Measurements from ENCODE around the gene NRIP1. TPM values are rescaled to one million over a fixed set of nuclear protein-coding genes. Genes with fewer than 3 reads are reported as not detected.

NRIP1 gene
- total RNA-seq, 1 experiment from 2014 or later, result 10.4 TPM

DNA sequence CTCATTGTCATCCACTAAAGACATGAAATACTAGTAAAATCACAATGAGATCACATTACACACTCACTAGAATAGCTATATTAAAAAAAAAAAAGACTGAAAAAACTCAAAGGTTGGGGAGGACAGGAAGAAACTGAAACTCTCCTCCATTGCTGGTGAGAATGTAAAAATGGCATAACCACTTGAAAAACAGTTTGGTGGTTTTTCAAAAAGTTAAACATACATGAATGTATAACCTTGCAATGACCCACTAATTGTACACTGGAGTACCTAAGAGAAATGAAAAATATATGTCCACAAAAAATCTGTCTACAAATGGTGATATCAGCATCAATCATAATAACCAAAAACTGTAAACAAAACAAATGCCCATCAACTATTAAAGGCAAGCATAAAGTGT, 44.0 kb downstream of the NRIP1 start:
- no peaks in the 10 kb centered on the region for H3K79me2 ChIP-seq (ENCODE audit: insufficient read depth, low read length)
- H2BK120ac ChIP-seq (ENCODE audit: low read depth, low read length, poor library complexity, severe bottlenecking), result no peak overlapping the region
- TF ChIP-seq, protein P1, sequence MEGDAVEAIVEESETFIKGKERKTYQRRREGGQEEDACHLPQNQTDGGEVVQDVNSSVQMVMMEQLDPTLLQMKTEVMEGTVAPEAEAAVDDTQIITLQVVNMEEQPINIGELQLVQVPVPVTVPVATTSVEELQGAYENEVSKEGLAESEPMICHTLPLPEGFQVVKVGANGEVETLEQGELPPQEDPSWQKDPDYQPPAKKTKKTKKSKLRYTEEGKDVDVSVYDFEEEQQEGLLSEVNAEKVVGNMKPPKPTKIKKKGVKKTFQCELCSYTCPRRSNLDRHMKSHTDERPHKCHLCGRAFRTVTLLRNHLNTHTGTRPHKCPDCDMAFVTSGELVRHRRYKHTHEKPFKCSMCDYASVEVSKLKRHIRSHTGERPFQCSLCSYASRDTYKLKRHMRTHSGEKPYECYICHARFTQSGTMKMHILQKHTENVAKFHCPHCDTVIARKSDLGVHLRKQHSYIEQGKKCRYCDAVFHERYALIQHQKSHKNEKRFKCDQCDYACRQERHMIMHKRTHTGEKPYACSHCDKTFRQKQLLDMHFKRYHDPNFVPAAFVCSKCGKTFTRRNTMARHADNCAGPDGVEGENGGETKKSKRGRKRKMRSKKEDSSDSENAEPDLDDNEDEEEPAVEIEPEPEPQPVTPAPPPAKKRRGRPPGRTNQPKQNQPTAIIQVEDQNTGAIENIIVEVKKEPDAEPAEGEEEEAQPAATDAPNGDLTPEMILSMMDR (conservative IDR thresholded peaks at IDR 0.05), result no peak
- no peak overlapping the region for H2BK5ac ChIP-seq (ENCODE audit: insufficient read length, low read length)
- no peak overlapping the region for H3K56ac ChIP-seq (ENCODE audit: insufficient read length, low read depth, low read length)
- no peak overlapping the region for H3K18ac ChIP-seq (ENCODE audit: insufficient read length, low read depth, low read length)
- H4K20me1 ChIP-seq (ENCODE audit: control insufficient read depth, insufficient read depth, insufficient read length), result no peaks in the 10 kb centered on the region
- H3K14ac ChIP-seq (ENCODE audit: insufficient read depth, low read length), result no peak overlapping the region
- H4K5ac ChIP-seq (ENCODE audit: insufficient read length, low read depth, low read length), result no peak overlapping the region
- H3K4me2 ChIP-seq (ENCODE audit: insufficient read depth, insufficient read length, low read length), result no peak overlapping the region
- Mint-ChIP-seq H3K4me3 (no peak overlapping the region), H3K36me3 (ENCODE audit: insufficient read depth in 1 of 3, low read depth in 3 of 3) (peaks cover 0 to 6% (median 2%) of the 10 kb centered on the region in 3 experiments; a peak in 3 of 7 replicates), H3K27ac (no peak overlapping the region), H3K9me3 (no peaks in the 10 kb centered on the region), H3K4me1 (no peaks in the 10 kb centered on the region), H3K27me3 (ENCODE audit: low read depth) (no peaks in the 10 kb centered on the region)
- H3K23ac ChIP-seq (ENCODE audit: insufficient read length, low read depth, low read length), result no peak overlapping the region
- H2BK20ac ChIP-seq (ENCODE audit: low read depth, low read length, poor library complexity, severe bottlenecking), result no peak overlapping the region
- H3K27me3 ChIP-seq (ENCODE audit: insufficient read depth, low read length), result no peaks in the 10 kb centered on the region
- no peaks in the 10 kb centered on the region for H3K23me2 ChIP-seq (ENCODE audit: insufficient read length, low read depth, low read length, poor library complexity, severe bottlenecking)
- H4K8ac ChIP-seq (replicated peaks; ENCODE audit: insufficient read length, low read depth, low read length), result no peak overlapping the region
- no peak for DNase-seq
- H3K4me1 ChIP-seq (ENCODE audit: insufficient read depth, low read length), result no peaks in the 10 kb centered on the region
- H3K9ac ChIP-seq (ENCODE audit: extremely low read depth, insufficient read length, low read length), result no peak overlapping the region
- no peak overlapping the region for H2AFZ ChIP-seq (ENCODE audit: low read length)
- H2AK5ac ChIP-seq (ENCODE audit: insufficient read length, low read length), result no peak overlapping the region
- H3K4ac ChIP-seq (ENCODE audit: low read depth, low read length), result no peak overlapping the region
- H3K79me1 ChIP-seq (ENCODE audit: insufficient read depth, low read depth, low read length, poor library complexity, severe bottlenecking), result no peaks in the 10 kb centered on the region
- H3T11ph ChIP-seq (ENCODE audit: low read length), result no peak overlapping the region
- no peak overlapping the region for H2BK15ac ChIP-seq (ENCODE audit: low read depth, low read length)
- no peak overlapping the region for H3K27ac ChIP-seq (ENCODE audit: insufficient read length, low read depth, low read length)
- H2BK12ac ChIP-seq (ENCODE audit: insufficient read length, low read depth, low read length), result no peak overlapping the region
- H4K91ac ChIP-seq (ENCODE audit: insufficient read length, low read depth, low read length), result no peak overlapping the region
- no peaks in the 10 kb centered on the region for H3K9me3 ChIP-seq (ENCODE audit: control insufficient read depth, low read depth, low read length)
